OCI-M2 (cell line): ENCODE results near the gene CLEC2B.

ENCODE experiments used
- DNase-seq: peaks from one replicate; lab custom pipeline; 2025; ENCODE audit not compliant: unreplicated experiment; lab: John Stamatoyannopoulos, UW

The CLEC2B gene

GRCh38 chr12:9870286-9870866, 1.2 kb upstream of the CLEC2B start:
- no peak for DNase-seq

DNA sequence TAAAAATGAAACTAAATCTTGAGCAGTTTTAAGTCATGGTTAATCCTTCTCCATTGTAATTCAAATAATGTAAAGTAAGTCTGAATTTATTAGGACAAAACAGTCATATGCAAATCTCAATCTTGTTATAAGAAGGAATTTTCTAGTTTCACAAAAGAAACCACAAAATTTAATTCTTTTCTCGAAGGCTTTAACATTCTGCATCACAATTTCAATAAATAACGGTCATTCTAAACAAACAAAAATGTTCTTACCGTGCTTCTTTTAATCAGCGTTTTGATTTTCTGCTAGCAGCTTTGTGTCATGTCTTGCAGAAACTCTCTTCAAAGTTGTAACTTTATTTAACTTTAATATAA, 225 bp downstream of the CLEC2B start:
- DNase-seq = no peak

DNA sequence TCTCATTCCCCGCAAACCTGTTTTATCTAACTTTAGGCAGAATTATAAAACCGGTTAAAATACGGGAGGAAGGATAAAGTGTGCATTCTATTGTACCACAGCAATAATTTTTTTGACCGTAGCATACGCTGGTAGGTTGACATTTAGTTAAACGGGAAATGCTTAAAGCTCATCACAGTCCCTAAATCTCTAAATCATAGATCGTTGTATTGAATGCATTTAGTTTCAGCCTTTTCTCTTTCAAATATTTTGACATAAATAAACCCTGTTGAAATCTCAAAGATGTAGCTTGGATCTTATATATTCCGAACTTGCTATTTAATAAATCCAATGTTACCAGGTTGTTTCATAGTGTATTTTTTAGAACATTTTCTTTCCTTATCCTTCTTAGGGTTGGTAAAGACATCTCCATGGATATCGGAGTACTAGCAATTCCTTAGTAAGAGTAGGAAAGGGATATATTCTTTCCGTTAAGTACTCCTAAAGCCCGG, 798 bp downstream of the CLEC2B start:
- no peak for DNase-seq

GRCh38 chr12:9867531-9867930, 1.6 kb downstream of the CLEC2B start:
- no peak for DNase-seq

DNA sequence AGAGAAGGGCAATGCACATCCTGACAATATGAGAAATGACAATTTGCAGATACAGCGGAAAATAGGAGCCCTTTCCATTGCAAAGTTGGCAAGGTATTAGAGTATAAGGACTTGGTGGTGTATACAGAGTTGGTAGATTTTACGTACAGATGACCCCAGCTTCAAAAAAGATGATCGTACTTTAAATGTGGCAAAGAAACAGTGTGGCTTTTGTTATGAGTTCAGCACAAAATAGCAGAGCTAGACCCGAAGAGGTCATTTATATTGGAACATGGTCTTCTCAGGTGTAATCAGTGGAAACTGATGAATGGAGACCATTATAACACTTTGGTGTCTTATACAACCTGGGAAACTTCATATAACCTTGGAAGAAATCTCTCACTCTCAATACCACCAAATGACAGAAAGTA, 2.3 kb downstream of the CLEC2B start:
- DNase-seq = no peak

GRCh38 chr12:9864913-9865675, 4.1 kb downstream of the CLEC2B start:
- DNase-seq = no peak

GRCh38 chr12:9858135-9858534, 11.0 kb downstream of the CLEC2B start:
- no peak for DNase-seq

DNA sequence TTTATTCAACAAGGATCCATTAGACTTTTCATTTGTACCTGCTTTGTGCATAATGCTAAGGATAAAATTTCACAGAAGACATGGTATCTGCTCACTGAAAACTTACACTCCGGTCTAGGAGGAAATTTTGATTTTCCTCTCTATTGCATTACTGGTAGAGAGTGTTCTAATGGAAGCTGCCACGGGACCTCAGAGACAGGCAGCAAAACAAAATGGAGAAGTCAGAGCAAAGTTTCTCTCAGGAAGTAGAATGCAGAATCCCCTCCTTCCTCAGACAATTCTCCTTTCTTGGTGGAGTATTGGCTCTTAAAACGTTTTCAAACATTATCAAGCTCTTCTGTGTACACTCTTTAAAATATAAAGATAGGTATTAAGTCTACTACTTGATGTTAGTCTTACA, 12.3 kb downstream of the CLEC2B start:
- no peak for DNase-seq

DNA sequence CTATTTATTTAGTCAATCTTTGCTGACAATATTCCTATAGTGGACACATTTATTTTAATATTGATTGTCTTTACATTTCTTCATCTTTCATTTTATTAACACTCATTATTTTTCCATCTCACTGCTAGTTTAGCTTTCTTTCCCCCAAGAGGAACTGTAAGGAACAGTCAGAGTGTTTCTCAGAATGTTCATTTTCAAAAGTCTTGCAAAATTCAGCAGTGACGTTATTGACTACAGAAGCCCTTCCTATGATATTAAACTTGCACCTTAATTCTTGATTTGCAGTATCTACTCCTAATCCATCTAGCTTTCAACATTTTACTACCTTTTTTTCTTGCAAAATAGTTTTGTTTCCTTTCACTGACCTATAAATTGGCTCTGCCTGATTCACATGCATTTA, 13.0 kb downstream of the CLEC2B start:
- no peak for DNase-seq

DNA sequence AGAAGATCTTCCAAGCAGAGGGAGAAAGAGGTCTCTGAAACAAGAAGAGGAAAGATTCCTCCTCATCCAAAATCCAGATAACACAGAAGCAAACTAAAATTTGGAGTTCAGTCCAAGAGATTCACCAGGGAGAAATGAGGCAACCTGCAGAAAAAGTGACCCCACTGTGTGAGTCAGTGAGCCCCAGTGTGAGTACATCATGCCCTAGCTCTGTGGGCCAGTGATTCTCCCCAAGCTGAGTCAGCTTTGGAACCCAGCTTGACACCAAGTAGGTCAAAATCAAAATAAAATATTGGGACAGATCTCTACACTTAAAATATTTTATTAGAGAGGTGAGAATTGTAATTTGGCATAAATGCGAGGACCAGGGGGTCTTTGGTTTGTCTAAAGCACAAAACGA, 17.2 kb downstream of the CLEC2B start:
- DNase-seq = no peak

GRCh38 chr12:9851050-9851449, 18.1 kb downstream of the CLEC2B start:
- DNase-seq = no peak

GRCh38 chr12:9848899-9849298, 20.3 kb downstream of the CLEC2B start:
- DNase-seq = no peak

DNA sequence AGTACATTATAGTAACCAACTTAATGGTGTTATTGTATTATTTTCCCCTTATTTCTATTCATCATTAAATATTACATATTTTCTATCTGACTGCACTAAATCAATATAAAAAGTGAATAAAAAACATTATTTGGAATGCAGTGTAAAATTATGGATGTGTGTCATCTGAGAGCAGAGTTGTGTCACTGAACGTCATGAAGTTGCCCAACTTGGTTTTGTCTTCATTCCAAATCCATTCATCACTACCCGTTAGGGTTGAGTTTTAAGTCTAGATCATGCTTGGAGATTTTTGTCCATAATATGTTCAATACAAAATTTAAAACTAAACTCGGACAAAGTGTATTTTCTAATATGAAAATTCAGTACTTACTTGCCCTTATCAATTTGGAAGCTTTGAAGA, 25.7 kb downstream of the CLEC2B start:
- DNase-seq = no peak

- no peak for DNase-seq
These were observed 37.4 kb downstream of the CLEC2B start for GRCh38 chr12:9831720-9832119.

- no peak for DNase-seq
These were observed 39.2 kb downstream of the CLEC2B start for GRCh38 chr12:9829982-9830381.

GRCh38 chr12:9829483-9829882, 39.7 kb downstream of the CLEC2B start:
- no peak for DNase-seq

DNA sequence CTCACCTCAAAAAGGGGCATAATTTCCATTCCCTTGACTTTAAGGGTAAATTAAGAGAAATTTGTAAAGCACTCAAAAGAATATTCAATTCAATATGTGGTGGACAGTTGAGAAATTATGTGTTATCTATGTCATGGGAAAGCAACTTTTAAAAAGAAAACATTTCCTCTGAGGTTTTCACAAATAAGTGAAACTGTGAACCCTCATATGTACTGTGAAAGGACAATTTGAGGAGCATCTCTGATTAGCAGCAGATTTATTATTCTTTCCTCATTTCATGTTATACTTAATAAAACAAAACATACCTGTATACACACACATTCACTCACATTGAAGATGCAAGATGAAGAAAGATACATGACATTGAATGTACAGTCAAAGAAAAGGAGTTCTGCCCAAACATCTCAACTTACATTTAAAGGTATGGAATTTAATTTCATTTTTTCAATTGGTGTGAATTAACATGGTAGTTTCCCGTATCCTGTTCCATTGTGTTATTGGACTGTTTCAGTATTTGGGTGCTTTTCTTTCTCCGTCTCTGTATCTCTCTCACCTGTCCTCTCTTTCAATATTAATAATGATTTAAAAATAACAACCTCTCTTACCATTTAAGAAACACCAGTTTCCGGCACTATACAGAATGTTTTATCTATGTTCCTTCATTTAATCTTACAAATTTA, 41.8 kb downstream of the CLEC2B start, which contains the start of gene KLRF1:
Gene KLRF1, plus strand, starts transcription at position 273 of the 680 bp plus-strand sequence. Its CDS starts 64 bp downstream, at position 337.
- DNase-seq = no peak

DNA sequence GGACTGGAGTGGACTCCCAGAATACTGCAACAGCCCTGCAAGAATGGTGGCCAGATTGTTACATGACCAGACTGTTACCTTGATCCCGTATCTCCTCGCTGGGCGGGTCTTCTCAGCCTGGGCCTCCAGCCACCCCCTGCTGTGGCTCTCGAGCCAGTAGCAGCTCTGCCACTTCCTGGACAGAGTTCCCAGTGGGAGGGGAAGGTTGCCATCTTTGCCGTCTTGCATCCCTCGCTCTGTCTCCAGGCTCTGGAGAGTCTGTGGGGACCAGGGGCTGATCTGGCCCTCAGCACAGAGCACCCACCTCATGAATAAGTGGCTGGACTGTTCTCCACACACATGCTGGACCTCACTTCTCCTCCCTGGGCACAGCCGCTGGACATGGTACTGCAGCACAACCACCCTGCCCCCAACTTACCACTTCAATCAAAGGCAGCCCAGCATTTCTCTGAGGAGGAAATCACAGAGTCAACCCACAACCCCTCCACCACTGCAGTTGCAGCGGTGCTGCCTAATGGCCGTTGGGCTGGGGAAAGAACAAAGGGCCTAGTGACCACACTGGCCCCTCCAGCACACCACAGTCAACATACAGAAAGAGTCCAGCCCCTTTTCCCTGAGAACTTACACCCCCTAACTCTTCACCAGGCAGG, 48.7 kb downstream of the CLEC2B start:
- no peak for DNase-seq

DNA sequence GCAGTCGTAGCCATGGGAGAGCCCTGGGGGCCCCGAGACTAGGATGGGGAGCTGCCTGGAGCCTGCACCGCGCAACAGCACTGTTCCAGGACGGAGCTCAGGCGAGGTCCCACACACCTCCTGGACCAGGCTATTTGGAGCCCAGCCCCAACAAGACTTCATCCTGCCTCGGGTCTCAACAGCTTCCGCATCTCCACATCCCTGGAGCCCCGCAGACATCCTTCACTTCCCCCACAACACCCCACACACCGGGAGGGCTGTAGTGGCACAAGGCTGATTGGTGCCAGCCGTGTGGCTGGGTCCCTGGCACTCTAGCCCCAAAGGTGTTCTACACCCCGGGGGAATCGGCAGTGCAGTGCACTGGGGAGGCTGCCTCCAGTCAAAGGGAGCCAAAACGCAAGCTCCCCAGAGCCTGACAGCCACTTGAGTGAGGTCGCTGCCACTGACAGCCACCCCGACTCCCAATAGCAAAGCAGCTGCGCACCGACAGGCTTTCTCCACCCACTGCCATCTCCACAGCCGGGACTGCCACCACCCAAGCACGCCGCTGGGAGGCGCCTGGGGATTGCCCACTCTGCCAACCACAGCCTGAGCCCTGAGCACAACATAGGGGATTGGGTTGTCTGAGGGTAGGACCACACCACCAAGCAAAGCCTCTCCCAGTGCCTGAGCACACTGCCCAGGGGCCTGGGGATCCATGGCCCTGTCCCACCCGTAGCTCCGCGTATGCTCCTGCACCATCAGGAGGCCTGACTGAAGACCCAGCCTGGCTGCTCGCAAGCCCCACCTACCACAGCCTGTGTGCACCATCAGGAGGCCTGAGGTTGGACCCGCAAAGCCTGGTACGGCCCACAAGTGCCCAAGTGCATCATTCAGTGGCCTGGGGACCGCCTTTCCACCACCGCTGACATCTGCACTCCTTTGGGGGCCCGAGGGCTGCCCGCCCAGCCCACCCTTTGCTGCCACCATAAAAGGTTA, 55.0 kb downstream of the CLEC2B start:
- DNase-seq = no peak

DNA sequence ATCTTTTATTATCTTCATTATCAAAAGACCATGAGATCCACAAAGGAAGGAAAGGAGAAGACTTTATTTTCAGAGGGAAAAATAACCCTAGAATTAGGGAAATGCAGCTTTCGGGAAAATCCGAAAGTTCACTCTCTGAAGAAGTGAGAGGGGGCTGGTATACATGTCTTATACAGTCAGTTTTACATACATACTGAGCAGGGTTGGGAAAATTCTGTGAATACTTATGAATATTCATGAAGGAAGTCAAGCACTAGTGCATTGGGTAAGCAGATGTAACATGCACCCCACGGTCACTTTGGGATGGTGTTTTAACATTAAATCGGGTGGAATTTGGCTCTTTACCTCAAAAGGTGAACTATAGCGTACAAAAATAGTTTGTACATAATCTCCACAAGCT, 57.5 kb downstream of the CLEC2B start:
- no peak for DNase-seq
